ENCODE measurements around the gene ENHO. TPM values are rescaled to one million over a fixed set of nuclear protein-coding genes. Genes with fewer than 3 reads are reported as not detected.

Gene ENHO
- total and polyA plus RNA-seq, 2 experiments from 2014 or later = 13.8 to 19.7 TPM

- Mint-ChIP-seq H3K4me3 (no peak overlapping the region), H3K36me3 (ENCODE audit: low read depth) (no peaks in the 10 kb centered on the region), H3K4me1 (no peaks in the 10 kb centered on the region), H3K27me3 (ENCODE audit: insufficient read depth, low read depth, poor library complexity) (peaks cover 6% of the 10 kb centered on the region), H3K9me3 (no peaks in the 10 kb centered on the region; the same call in 2 of the 3 replicates), H3K27ac (no peak overlapping the region)
- no peaks in the 10 kb centered on the region for H3K9me2 ChIP-seq (ENCODE audit: insufficient read depth)
- H3K36me3 ChIP-seq (ENCODE audit: insufficient read depth) = no peaks in the 10 kb centered on the region
- DNase-seq (ENCODE audit: low spot score) (peak; percentile 84), ATAC-seq (peak; percentile 92)
- no peak overlapping the region for H3K27ac ChIP-seq (ENCODE audit: low read depth)
- no peaks in the 10 kb centered on the region for H3K79me2 ChIP-seq (replicated peaks; ENCODE audit: insufficient read depth)
- no peak overlapping the region for H3K4me3 ChIP-seq
- no peaks in the 10 kb centered on the region for H4K20me1 ChIP-seq (replicated peaks; ENCODE audit: insufficient read depth)
- no peaks in the 10 kb centered on the region for H3K27me3 ChIP-seq (ENCODE audit: insufficient read depth)
- TF ChIP-seq CTCF (conservative IDR thresholded peaks at IDR 0.05; ENCODE audit: low read depth in 2 of 2) (peak; percentile 90 to 96), REST (IDR thresholded peaks at IDR 0.05; ENCODE audit: unreplicated experiment) (no peak)
- H3K4me2 ChIP-seq = no peak overlapping the region
- H2AFZ ChIP-seq = no peak overlapping the region; the same call in 1 of the 2 replicates
- H3F3A ChIP-seq (replicated peaks; ENCODE audit: low read depth) = no peaks in the 10 kb centered on the region
- H3K4me1 ChIP-seq (ENCODE audit: insufficient read depth) = no peaks in the 10 kb centered on the region
These were observed 25.3 kb upstream of the ENHO start for GRCh38 chr9:34547960-34548611.

- H2AFZ ChIP-seq = no peak overlapping the region
- no peaks in the 10 kb centered on the region for H3K36me3 ChIP-seq (ENCODE audit: insufficient read depth)
- H3K4me1 ChIP-seq (ENCODE audit: insufficient read depth) = no peaks in the 10 kb centered on the region
- no peaks in the 10 kb centered on the region for H3K27me3 ChIP-seq (ENCODE audit: insufficient read depth)
- Mint-ChIP-seq H3K36me3 (ENCODE audit: low read depth) (no peaks in the 10 kb centered on the region), H3K27me3 (ENCODE audit: insufficient read depth, low read depth, poor library complexity) (peaks cover 4% of the 10 kb centered on the region), H3K9me3 (no peaks in the 10 kb centered on the region; the same call in 2 of the 3 replicates), H3K4me1 (no peaks in the 10 kb centered on the region), H3K4me3 (no peak overlapping the region), H3K27ac (no peak overlapping the region; the same call in 1 of the 2 replicates)
- DNase-seq (ENCODE audit: low spot score) = peak; percentile 91
- no peaks in the 10 kb centered on the region for H3F3A ChIP-seq (replicated peaks; ENCODE audit: low read depth)
- H4K20me1 ChIP-seq (replicated peaks; ENCODE audit: insufficient read depth) = no peaks in the 10 kb centered on the region
- H3K4me3 ChIP-seq = no peak overlapping the region
- peak; percentile 89 for ATAC-seq
- no peaks in the 10 kb centered on the region for H3K79me2 ChIP-seq (replicated peaks; ENCODE audit: insufficient read depth)
- H3K4me2 ChIP-seq = no peak overlapping the region
- TF ChIP-seq CTCF (conservative IDR thresholded peaks at IDR 0.05; ENCODE audit: low read depth in 2 of 2) (peak; percentile 82 to 87), EZH2phosphoT487 (IDR thresholded peaks at IDR 0.05; ENCODE audit: unreplicated experiment) (no peak)
- H3K9me2 ChIP-seq (ENCODE audit: insufficient read depth) = no peaks in the 10 kb centered on the region
- H3K27ac ChIP-seq (ENCODE audit: low read depth) = no peak overlapping the region
These were observed 24.3 kb upstream of the ENHO start for GRCh38 chr9:34546834-34547827.

Data from GM23338 (cell line).